OCI-LY1 (cell line): ENCODE data around the gene PROKR1.

Experiments
- H2AFZ ChIP-seq: fragments of 200-600 bp; sonication (generic), shearing (Covaris generic); 2 replicates; pipeline ENCODE4 v1.6.0; 2014; ENCODE audit warnings: antibody characterized with exemption, mild to moderate bottlenecking, low read length
- H3F3A ChIP-seq: fragments of 200-600 bp; sonication (generic), shearing (Covaris generic); 2 replicates; pipeline ENCODE4 v1.6.0; 2014; ENCODE audit warnings: mild to moderate bottlenecking, antibody characterized with exemption, low read length, moderate library complexity; ENCODE audit not compliant: insufficient read depth
- H3K27ac ChIP-seq: fragments of 200-600 bp; sonication (generic); 2 replicates; pipeline ENCODE4 v1.5.1; 2014; ENCODE audit warnings: low read length, mixed run types, mild to moderate bottlenecking, low read depth; ENCODE audit not compliant: poor library complexity, severe bottlenecking
- H3K27me3 ChIP-seq: fragments of 200-600 bp; sonication (generic); 2 replicates; pipeline ENCODE4 v1.6.0; 2014; ENCODE audit warnings: antibody characterized with exemption, mild to moderate bottlenecking, low read length, moderate library complexity; ENCODE audit not compliant: insufficient read depth
- H3K36me3 ChIP-seq: fragments of 200-600 bp; sonication (generic); 2 replicates; pipeline ENCODE4 v1.6.1; 2014; ENCODE audit warnings: mild to moderate bottlenecking, antibody characterized with exemption, low read length, moderate library complexity, mixed read lengths; ENCODE audit not compliant: insufficient read depth
- H3K4me1 ChIP-seq: fragments of 200-600 bp; sonication (generic); 2 replicates; pipeline ENCODE4 v1.5.1; 2014; ENCODE audit warnings: mild to moderate bottlenecking, low read length, moderate library complexity; ENCODE audit not compliant: insufficient read depth, severe bottlenecking
- H3K4me2 ChIP-seq: fragments of 200-600 bp; sonication (generic), shearing (Covaris generic); 2 replicates; pipeline ENCODE4 v1.6.1; 2014; ENCODE audit warnings: low read length
- H3K4me3 ChIP-seq: fragments of 200-600 bp; sonication (generic); 2 replicates; pipeline ENCODE4 v1.5.1; 2014; ENCODE audit warnings: low read length, low read depth, mild to moderate bottlenecking, mixed read lengths; ENCODE audit not compliant: poor library complexity, severe bottlenecking
- H3K79me2 ChIP-seq: fragments of 200-600 bp; shearing (Covaris generic); 2 replicates; pipeline ENCODE4 v1.6.1; 2016; ENCODE audit warnings: mixed run types, low read length, mixed read lengths; ENCODE audit not compliant: insufficient read depth
- H3K9ac ChIP-seq: fragments of 200-600 bp; sonication (generic), shearing (Covaris generic); 2 replicates; pipeline ENCODE4 v1.6.1; 2014; ENCODE audit warnings: mild to moderate bottlenecking, low read length, mixed read lengths
- H3K9me2 ChIP-seq: fragments of 200-600 bp; sonication (generic), shearing (Covaris generic); 2 replicates; pipeline ENCODE4 v1.6.1; 2014; ENCODE audit warnings: low read depth, mild to moderate bottlenecking, low read length, mixed read lengths
- H3K9me3 ChIP-seq: fragments of 200-600 bp; shearing (Covaris generic); 2 replicates; pipeline ENCODE4 v1.6.1; 2014; ENCODE audit warnings: low read length, mixed read lengths
- H4K20me1 ChIP-seq: fragments of 200-600 bp; sonication (generic), shearing (Covaris generic); 2 replicates; pipeline ENCODE4 v1.6.0; 2016; ENCODE audit warnings: mild to moderate bottlenecking, low read length; ENCODE audit not compliant: insufficient read depth
- EZH2 ChIP-seq: fragments of 200-600 bp; sonication (generic), shearing (Covaris generic); IDR thresholded peaks from 2 replicates; pipeline ENCODE4 v1.8.0; 2017; ENCODE audit warnings: borderline replicate concordance, mixed run types, mild to moderate bottlenecking, antibody characterized with exemption, low read length, moderate library complexity, mixed read lengths
- TF ChIP-seq, protein P1 (sequence below): fragments of 200-600 bp; sonication (generic), shearing (Covaris generic); IDR thresholded peaks from 2 replicates; pipeline ENCODE4 v1.5.1; 2017; ENCODE audit warnings: mild to moderate bottlenecking, antibody characterized with exemption, low read length, moderate library complexity, mixed read lengths

Gene PROKR1

DNA sequence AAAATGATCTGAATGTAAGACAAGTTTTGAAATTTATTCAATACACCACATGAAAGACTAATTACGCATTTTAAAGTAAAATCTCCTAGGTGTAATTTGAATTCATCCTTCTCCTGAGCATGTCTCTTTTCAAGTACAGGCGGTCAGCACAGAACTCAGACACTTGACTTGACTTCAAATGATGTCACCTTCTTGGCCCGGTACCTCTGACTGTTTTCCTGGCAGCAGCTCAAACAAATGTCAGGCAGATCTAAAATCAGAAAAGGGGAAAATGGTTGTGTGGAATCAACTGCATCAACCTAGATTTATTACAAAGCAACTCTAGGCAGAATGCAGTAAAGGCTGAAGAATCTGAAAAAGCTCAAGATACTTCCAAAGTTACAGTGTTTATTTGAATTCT is 11.4 kb upstream of the PROKR1 start:
- no peaks in the 10 kb centered on the region for H3K9me3 ChIP-seq
- no peak overlapping the region for H3K27ac ChIP-seq
- no peaks in the 10 kb centered on the region for H3K4me1 ChIP-seq
- no peaks in the 10 kb centered on the region for H4K20me1 ChIP-seq
- H3K9ac ChIP-seq = no peak overlapping the region
- no peaks in the 10 kb centered on the region for H3K9me2 ChIP-seq
- H3K4me3 ChIP-seq = no peak overlapping the region
- no peak overlapping the region for H2AFZ ChIP-seq
- no peaks in the 10 kb centered on the region for H3K79me2 ChIP-seq
- TF ChIP-seq, protein P1, sequence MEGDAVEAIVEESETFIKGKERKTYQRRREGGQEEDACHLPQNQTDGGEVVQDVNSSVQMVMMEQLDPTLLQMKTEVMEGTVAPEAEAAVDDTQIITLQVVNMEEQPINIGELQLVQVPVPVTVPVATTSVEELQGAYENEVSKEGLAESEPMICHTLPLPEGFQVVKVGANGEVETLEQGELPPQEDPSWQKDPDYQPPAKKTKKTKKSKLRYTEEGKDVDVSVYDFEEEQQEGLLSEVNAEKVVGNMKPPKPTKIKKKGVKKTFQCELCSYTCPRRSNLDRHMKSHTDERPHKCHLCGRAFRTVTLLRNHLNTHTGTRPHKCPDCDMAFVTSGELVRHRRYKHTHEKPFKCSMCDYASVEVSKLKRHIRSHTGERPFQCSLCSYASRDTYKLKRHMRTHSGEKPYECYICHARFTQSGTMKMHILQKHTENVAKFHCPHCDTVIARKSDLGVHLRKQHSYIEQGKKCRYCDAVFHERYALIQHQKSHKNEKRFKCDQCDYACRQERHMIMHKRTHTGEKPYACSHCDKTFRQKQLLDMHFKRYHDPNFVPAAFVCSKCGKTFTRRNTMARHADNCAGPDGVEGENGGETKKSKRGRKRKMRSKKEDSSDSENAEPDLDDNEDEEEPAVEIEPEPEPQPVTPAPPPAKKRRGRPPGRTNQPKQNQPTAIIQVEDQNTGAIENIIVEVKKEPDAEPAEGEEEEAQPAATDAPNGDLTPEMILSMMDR = no peak
- TF ChIP-seq EZH2 = no peak
- no peaks in the 10 kb centered on the region for H3K27me3 ChIP-seq
- no peaks in the 10 kb centered on the region for H3F3A ChIP-seq
- no peaks in the 10 kb centered on the region for H3K36me3 ChIP-seq
- no peak overlapping the region for H3K4me2 ChIP-seq

DNA sequence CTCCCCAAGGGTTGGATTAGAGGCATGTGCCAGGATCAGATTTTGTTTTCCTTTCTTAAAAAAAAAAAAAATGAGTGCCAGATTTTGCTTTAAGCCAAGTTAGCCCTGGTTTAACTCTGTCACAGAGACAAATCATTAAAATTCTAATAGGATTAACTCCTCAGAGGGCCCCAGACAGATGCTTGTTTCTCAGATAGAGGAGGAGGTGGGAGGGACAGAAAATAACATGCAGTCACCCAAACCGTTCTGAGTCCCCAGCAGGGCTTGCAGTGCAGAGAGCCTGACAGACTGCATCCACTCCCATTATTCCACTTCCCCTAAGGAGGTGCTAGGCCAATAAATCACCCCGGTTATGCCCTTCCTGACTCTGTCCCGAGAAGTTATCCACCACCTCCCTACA is 6.3 kb upstream of the PROKR1 start:
- Histone ChIP-seq H3K9me2 (no peaks in the 10 kb centered on the region), H3K4me1 (no peaks in the 10 kb centered on the region), H3K36me3 (no peaks in the 10 kb centered on the region), H3K4me3 (no peak overlapping the region), H3K79me2 (no peaks in the 10 kb centered on the region), H3K27ac (no peak overlapping the region), H3K4me2 (no peak overlapping the region), H4K20me1 (no peaks in the 10 kb centered on the region), H3K27me3 (peaks cover under 1% of the 10 kb centered on the region; the same call in 1 of the 2 replicates), H3K9ac (no peak overlapping the region), H2AFZ (no peak overlapping the region), H3F3A (no peaks in the 10 kb centered on the region), H3K9me3 (no peaks in the 10 kb centered on the region)
- TF ChIP-seq, protein P1 = no peak
- no peak for TF ChIP-seq EZH2

DNA sequence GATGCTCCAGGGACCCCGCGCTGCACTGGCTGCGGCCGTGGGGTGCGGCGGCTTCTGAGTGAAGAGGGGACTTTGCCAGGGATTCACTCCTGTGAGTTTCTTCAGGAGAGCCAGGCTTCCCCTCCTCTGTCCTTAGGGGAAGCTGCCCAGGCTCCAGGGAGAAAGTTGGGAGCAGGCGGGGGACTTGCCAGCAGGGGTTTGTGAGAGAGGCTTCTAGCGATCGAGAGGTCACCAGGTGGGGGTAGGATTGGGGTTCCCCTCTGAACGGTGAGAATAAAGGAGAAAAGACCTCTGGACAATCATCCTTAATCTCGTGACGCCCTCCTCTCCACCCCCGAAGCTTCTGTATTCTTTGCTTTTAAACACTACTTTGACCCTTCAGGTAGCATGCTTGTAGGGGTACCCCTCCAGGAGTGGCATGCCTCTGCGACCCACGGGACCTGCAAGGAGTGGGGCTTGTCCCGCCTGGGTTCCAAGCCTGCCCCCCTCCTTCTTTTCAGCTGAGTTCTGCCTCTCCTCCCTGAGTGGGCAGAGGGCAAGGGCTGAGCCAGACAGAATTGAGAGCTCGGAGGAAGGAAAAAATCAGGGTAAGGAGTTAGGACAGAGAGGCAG is 601 bp downstream of the PROKR1 start:
- H3K4me2 ChIP-seq = peak overlapping the region; percentile 73
- no peaks in the 10 kb centered on the region for H3K79me2 ChIP-seq
- H3K4me1 ChIP-seq = peaks cover 15% of the 10 kb centered on the region
- H3F3A ChIP-seq = no peaks in the 10 kb centered on the region
- H3K4me3 ChIP-seq = peak overlapping the region; percentile 60
- peaks cover 10% of the 10 kb centered on the region; the same call in 1 of the 2 replicates for H3K27me3 ChIP-seq
- H3K9ac ChIP-seq = peak overlapping the region; percentile 43; the same call in 1 of the 2 replicates
- H2AFZ ChIP-seq = no peak overlapping the region
- H4K20me1 ChIP-seq = no peaks in the 10 kb centered on the region
- no peaks in the 10 kb centered on the region for H3K9me2 ChIP-seq
- H3K36me3 ChIP-seq = no peaks in the 10 kb centered on the region; the same call in 1 of the 2 replicates
- H3K9me3 ChIP-seq = no peaks in the 10 kb centered on the region
- no peak for TF ChIP-seq EZH2
- TF ChIP-seq, protein P1 = peak; percentile 11; the same call in 1 of the 2 replicates
- H3K27ac ChIP-seq = no peak overlapping the region
